Activated naive CD8-positive, alpha-beta T cell treated with anti-CD3 and anti-CD28 coated beads, Interleukin-2, amount 50 U/mL, for 16 hours (primary cell): ENCODE results near the gene PRKG1.
"Not testable (repeated sequence)": the region's sequence is repeated elsewhere in the genome, so short reads cannot be mapped to it uniquely, and the experiment has no call there.

Experiments
- DNase-seq: peaks from one replicate; pipeline ENCODE4 v3.0.0-alpha.2; 2020; ENCODE audit warnings: low read depth, low spot score

PRKG1 gene

GRCh38 chr10:51227897-51228713 lies 153.8 kb downstream of the PRKG1 start:
- no peak for DNase-seq

GRCh38 chr10:51228714-51229100 lies 154.4 kb downstream of the PRKG1 start:
- DNase-seq = no peak

- no peak for DNase-seq
Observed at GRCh38 chr10:51230887-51231585, 156.7 kb downstream of the PRKG1 start.

- no peak for DNase-seq
Observed at GRCh38 chr10:51231754-51232153, 157.5 kb downstream of the PRKG1 start.

- no peak for DNase-seq
Observed at GRCh38 chr10:51233337-51234100, 159.2 kb downstream of the PRKG1 start.

GRCh38 chr10:51235865-51236264 lies 161.6 kb downstream of the PRKG1 start:
- no peak for DNase-seq

GRCh38 chr10:51239006-51239405 lies 164.7 kb downstream of the PRKG1 start:
- DNase-seq = no peak

GRCh38 chr10:51241461-51241860 lies 167.2 kb downstream of the PRKG1 start:
- no peak for DNase-seq

- no peak for DNase-seq
Observed at GRCh38 chr10:51242393-51242792, 168.1 kb downstream of the PRKG1 start.

GRCh38 chr10:51244309-51244708 lies 170.0 kb downstream of the PRKG1 start:
- no peak for DNase-seq

- no peak for DNase-seq
Observed at GRCh38 chr10:51244748-51245490, 170.6 kb downstream of the PRKG1 start.

- DNase-seq = no peak
Observed at GRCh38 chr10:51246156-51246555, 171.9 kb downstream of the PRKG1 start.

GRCh38 chr10:51250278-51250920 lies 176.1 kb downstream of the PRKG1 start:
- no peak for DNase-seq

- DNase-seq = no peak
Observed at GRCh38 chr10:51251110-51251509, 176.8 kb downstream of the PRKG1 start.

GRCh38 chr10:51255381-51255780 lies 181.1 kb downstream of the PRKG1 start:
- DNase-seq = no peak

GRCh38 chr10:51257511-51258248 lies 183.4 kb downstream of the PRKG1 start:
- no peak for DNase-seq

GRCh38 chr10:51260376-51260775 lies 186.1 kb downstream of the PRKG1 start:
- DNase-seq = no peak

GRCh38 chr10:51266496-51266895 lies 192.2 kb downstream of the PRKG1 start:
- no peak for DNase-seq

GRCh38 chr10:51267980-51268570 lies 193.8 kb downstream of the PRKG1 start:
- DNase-seq = not testable (repeated sequence)

- no peak for DNase-seq
Observed at GRCh38 chr10:51269821-51270220, 195.5 kb downstream of the PRKG1 start.
